ENCODE measurements around the gene DIPK1B. TPM values are rescaled to one million over a fixed set of nuclear protein-coding genes. Genes with fewer than 3 reads are reported as not detected.
A peak's percentile ranks its signal among the peaks of the same experiment; 100 is the strongest.

The DIPK1B gene
- total RNA-seq, 4 donors from 2014 or later, result 5.4 to 37.9 (median 15.8) TPM

- peaks cover 0 to 64% (median 16%) of the 10 kb centered on the region in 4 donors for H3K4me1 ChIP-seq
- no peak overlapping the region for H3K4me3 ChIP-seq
- peaks cover 0 to 52% (median 16%) of the 10 kb centered on the region in 3 donors for H3K36me3 ChIP-seq
- peaks cover 0 to 6% of the 10 kb centered on the region in 2 donors for H3K27me3 ChIP-seq
- DNase-seq (ENCODE audit: low spot score in 2 of 2), result no peak
- 64% methylated on average over 5 to 11 of the region's 11 CpGs for WGBS, 2 donors
- no peaks in the 10 kb centered on the region for H3K9me3 ChIP-seq
- peak overlapping the region in 2 of 4 donors; percentile 4 to 36 for H3K27ac ChIP-seq
- TF ChIP-seq POLR2A (IDR thresholded peaks at IDR 0.05), result no peak
- TF ChIP-seq CTCF (IDR thresholded peaks at IDR 0.05), result no peak
- TF ChIP-seq EP300 (IDR thresholded peaks at IDR 0.05), result no peak
Observed at GRCh38 chr9:136720898-136721338, 8.5 kb downstream of the DIPK1B start.

DNA sequence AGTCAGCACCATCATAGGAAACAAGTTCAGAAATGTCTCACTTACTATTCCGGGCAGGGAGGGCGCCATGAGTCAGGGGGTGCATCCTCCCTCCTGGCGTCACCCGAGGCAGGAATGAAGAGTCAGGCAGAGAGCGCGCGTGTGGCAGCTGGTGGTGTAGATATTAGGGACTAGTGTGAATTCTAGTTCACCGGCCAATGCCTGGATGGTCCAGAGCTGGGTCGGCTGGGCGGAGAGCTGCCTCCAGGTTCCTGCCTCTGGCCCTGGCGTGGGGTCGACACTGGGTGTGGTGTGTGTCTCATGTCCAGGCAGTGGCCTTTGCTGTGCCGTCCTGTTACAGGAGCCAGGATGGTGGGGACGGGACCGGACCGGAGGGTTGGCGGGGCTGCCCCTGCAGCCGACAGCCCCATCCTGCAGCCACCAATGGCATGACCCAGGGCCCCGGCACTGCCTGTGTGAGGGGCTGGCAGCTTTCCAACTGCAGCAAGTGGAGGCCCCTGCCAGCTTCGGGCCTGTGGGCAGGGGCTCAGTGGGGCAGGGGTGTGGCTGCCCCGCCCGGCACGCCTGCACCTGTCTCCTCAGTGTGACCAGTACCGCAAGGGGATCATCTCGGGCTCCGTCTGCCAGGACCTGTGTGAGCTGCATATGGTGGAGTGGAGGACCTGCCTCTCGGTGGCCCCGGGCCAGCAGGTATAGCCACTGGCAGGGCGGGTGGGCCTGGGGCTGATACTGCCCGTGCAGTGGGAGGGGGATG, 9.1 kb downstream of the DIPK1B start:
- TF ChIP-seq EP300 (IDR thresholded peaks at IDR 0.05), result no peak
- no peak for TF ChIP-seq CTCF (IDR thresholded peaks at IDR 0.05)
- TF ChIP-seq POLR2A (IDR thresholded peaks at IDR 0.05), result no peak
- Histone ChIP-seq H3K9me3 (no peaks in the 10 kb centered on the region), H3K4me3 (no peak overlapping the region), H3K27ac (no peak overlapping the region), H3K4me1 (peaks cover 0 to 70% (median 22%) of the 10 kb centered on the region in 4 donors), H3K27me3 (peaks cover 0 to 6% of the 10 kb centered on the region in 2 donors), H3K36me3 (peaks cover 0 to 58% (median 21%) of the 10 kb centered on the region in 3 donors)
- 67 to 76% methylated on average over 20 to 27 of the region's 30 CpGs for WGBS, 2 donors
- no peak for DNase-seq (ENCODE audit: low spot score in 2 of 2)

DNA sequence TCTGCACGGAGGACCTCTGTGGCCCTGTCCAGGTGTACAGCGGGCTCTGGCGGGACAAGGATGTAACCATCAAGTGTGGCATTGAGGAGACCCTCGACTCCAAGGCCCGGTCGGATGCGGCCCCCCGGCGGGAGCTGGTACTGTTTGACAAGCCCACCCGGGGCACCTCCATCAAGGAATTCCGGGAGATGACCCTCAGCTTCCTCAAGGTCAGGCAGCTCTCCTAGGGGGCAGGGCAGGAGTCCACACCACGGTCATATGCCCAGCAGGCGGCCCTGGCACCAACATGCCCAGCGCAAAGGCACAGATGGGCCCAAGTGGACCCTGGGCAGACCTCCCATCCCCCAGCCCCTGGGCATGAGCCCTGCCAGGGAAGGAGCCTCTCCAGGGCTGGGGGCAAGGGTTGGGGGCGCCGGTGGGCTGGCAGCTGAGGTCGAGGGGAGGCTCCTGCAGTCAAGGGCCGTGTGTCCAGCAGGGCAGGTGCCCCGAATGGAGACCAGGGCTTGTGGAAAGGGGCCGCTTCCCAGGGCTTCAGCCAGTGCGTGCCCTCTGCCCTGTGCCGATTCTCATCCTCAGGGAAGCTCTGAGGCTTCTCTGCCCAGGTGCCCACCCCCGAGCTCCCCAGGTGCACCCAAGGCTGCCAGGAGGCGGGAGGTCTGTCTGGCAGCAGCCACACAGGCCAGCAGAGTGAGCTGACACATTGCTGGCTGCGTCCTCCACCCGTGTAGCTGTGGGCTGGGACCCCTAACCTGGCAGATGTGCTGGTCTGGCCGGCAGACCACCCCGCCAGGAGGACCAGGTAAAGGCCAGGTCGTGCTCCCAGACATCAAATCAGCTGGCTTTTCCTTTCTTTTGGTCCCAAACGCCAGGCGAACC, 10.0 kb downstream of the DIPK1B start:
- 78 to 80% methylated on average over 20 to 22 of the region's 31 CpGs for WGBS, 2 donors
- H3K9me3 ChIP-seq, result no peaks in the 10 kb centered on the region
- TF ChIP-seq POLR2A (IDR thresholded peaks at IDR 0.05) (no peak), EP300 (IDR thresholded peaks at IDR 0.05) (no peak), CTCF (IDR thresholded peaks at IDR 0.05) (no peak)
- no peak overlapping the region for H3K4me3 ChIP-seq
- H3K27me3 ChIP-seq, result peaks cover 0 to 4% of the 10 kb centered on the region in 2 donors
- peaks cover 0 to 78% (median 29%) of the 10 kb centered on the region in 4 donors for H3K4me1 ChIP-seq
- DNase-seq (ENCODE audit: low spot score in 2 of 2), result no peak
- peaks cover 0 to 61% (median 21%) of the 10 kb centered on the region in 3 donors for H3K36me3 ChIP-seq
- H3K27ac ChIP-seq, result no peak overlapping the region

DNA sequence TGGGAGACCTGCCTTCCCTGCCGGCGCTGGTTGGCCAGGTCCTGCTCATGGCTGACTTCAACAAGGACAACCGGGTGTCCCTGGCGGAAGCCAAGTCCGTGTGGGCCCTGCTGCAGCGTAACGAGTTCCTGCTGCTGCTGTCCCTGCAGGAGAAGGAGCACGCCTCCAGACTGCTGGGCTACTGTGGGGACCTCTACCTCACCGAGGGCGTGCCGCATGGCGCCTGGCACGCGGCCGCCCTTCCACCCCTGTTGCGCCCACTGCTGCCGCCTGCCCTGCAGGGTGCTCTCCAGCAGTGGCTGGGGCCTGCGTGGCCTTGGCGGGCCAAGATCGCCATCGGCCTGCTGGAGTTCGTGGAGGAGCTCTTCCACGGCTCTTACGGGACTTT, 10.6 kb downstream of the DIPK1B start:
- Histone ChIP-seq H3K27ac (no peak overlapping the region), H3K4me1 (peaks cover 0 to 81% (median 30%) of the 10 kb centered on the region in 4 donors), H3K27me3 (no peaks in the 10 kb centered on the region), H3K9me3 (no peaks in the 10 kb centered on the region), H3K4me3 (no peak overlapping the region), H3K36me3 (peaks cover 0 to 61% (median 21%) of the 10 kb centered on the region in 3 donors)
- 85 to 88% methylated on average over 19 to 22 of the region's 24 CpGs for WGBS, 2 donors
- no peak for DNase-seq (ENCODE audit: low spot score in 2 of 2)
- TF ChIP-seq EP300 (IDR thresholded peaks at IDR 0.05), result no peak
- TF ChIP-seq POLR2A (IDR thresholded peaks at IDR 0.05), result no peak
- TF ChIP-seq CTCF (IDR thresholded peaks at IDR 0.05), result no peak
